Tibial artery (tissue), 4 donors: ENCODE measurements around the gene MTFP1.

Experiments used
- DNase-seq, 2 donors: peaks; one replicate each; pipeline ENCODE4 v3.0.0-alpha.2; 2019
- H3K27ac ChIP-seq, 2 donors: fragments of 200-600 bp; sonication (generic) in 1 of 2; 1 replicate in 1 of 2; 2 replicates in 1 of 2; pipeline ENCODE4 v1.5.1; 2018 to 2019; ENCODE audit warnings: mild to moderate bottlenecking in 1 of 2
- H3K27me3 ChIP-seq, 2 donors: fragments of 200-600 bp; sonication (generic) in 1 of 2; one replicate each; pipeline versions ENCODE4 v1.5.1 to v1.6.0; 2016 to 2019
- H3K36me3 ChIP-seq, 3 donors: fragments of 200-600 bp; sonication (generic) in 2 of 3; one replicate each; pipeline ENCODE4 v1.5.1; 2016 to 2019; ENCODE audit warnings: mild to moderate bottlenecking in 2 of 3
- H3K4me1 ChIP-seq, 4 donors: fragments of 200-600 bp; sonication (generic) in 2 of 4; 1 replicate in 3 of 4; 2 replicates in 1 of 4; pipeline ENCODE4 v1.5.1; 2016 to 2019
- H3K4me3 ChIP-seq, 2 donors: fragments of 200-600 bp; sonication (generic) in 1 of 2; 1 replicate in 1 of 2; 2 replicates in 1 of 2; pipeline ENCODE4 v1.5.1; 2018 to 2019; ENCODE audit warnings: mild to moderate bottlenecking in 2 of 2
- H3K9me3 ChIP-seq, 3 donors: fragments of 200-600 bp; sonication (generic) in 1 of 3; one replicate each; pipeline ENCODE4 v1.5.1; 2016 to 2019
- CTCF ChIP-seq, 2 experiments: fragments of 200-600 bp in 1 of 2; fragments of 450-650 bp in 1 of 2; IDR thresholded peaks; one replicate each; pipeline ENCODE4 v1.5.1; 2017 to 2019; ENCODE audit warnings: antibody characterized with exemption in 2 of 2, mild to moderate bottlenecking in 1 of 2, moderate library complexity in 1 of 2
- intact Hi-C: fragments of 100-400 bp; cut with DNase I; formaldehyde crosslinking; loops from one replicate; pipeline ENCODE4 v1.15.0; 2023; ENCODE audit warnings: low total_unique reads

MTFP1 gene

GRCh38 chr22:30404307-30404706 lies 21.3 kb upstream of the MTFP1 start:
- Histone ChIP-seq H3K4me1 (peaks cover 0 to 9% (median 3%) of the 10 kb centered on the region in 4 donors), H3K4me3 (no peak overlapping the region), H3K27ac (no peak overlapping the region), H3K27me3 (no peaks in the 10 kb centered on the region), H3K36me3 (peaks cover 0 to 29% (median 12%) of the 10 kb centered on the region in 3 donors), H3K9me3 (no peaks in the 10 kb centered on the region)
- no peak for TF ChIP-seq CTCF (IDR thresholded peaks at IDR 0.05)
- no peak for DNase-seq
- intact Hi-C loops = no loop called here

- H3K9me3 ChIP-seq = no peaks in the 10 kb centered on the region
- H3K4me3 ChIP-seq = no peak overlapping the region
- H3K4me1 ChIP-seq = peaks cover 0 to 9% (median 3%) of the 10 kb centered on the region in 4 donors
- H3K27ac ChIP-seq = no peak overlapping the region
- peaks cover 0 to 44% (median 23%) of the 10 kb centered on the region in 3 donors for H3K36me3 ChIP-seq
- H3K27me3 ChIP-seq = no peaks in the 10 kb centered on the region
- intact Hi-C loops = no loop called here
- no peak for TF ChIP-seq CTCF (IDR thresholded peaks at IDR 0.05)
- DNase-seq = no peak
Measured at GRCh38 chr22:30405731-30406130, 19.8 kb upstream of the MTFP1 start.

- Histone ChIP-seq H3K9me3 (no peaks in the 10 kb centered on the region), H3K27ac (no peak overlapping the region), H3K4me1 (peaks cover 0 to 9% (median 3%) of the 10 kb centered on the region in 4 donors), H3K36me3 (peaks cover 0 to 50% (median 27%) of the 10 kb centered on the region in 3 donors), H3K4me3 (no peak overlapping the region), H3K27me3 (no peaks in the 10 kb centered on the region)
- TF ChIP-seq CTCF (IDR thresholded peaks at IDR 0.05) = no peak
- DNase-seq = no peak
- intact Hi-C loops = no loop called here
Measured at GRCh38 chr22:30406400-30406799, 19.2 kb upstream of the MTFP1 start.

GRCh38 chr22:30408388-30409102 lies 17.0 kb upstream of the MTFP1 start:
- Histone ChIP-seq H3K4me1 (no peaks in the 10 kb centered on the region), H3K36me3 (peaks cover 0 to 62% (median 27%) of the 10 kb centered on the region in 3 donors)
- intact Hi-C loops = no loop called here

GRCh38 chr22:30411780-30412179 lies 13.8 kb upstream of the MTFP1 start:
- Histone ChIP-seq H3K4me1 (peaks cover 0 to 3% (median 0%) of the 10 kb centered on the region in 4 donors), H3K27me3 (no peaks in the 10 kb centered on the region), H3K27ac (no peak overlapping the region), H3K4me3 (no peak overlapping the region), H3K9me3 (no peaks in the 10 kb centered on the region), H3K36me3 (peaks cover 12 to 89% (median 50%) of the 10 kb centered on the region in 3 donors)
- TF ChIP-seq CTCF (IDR thresholded peaks at IDR 0.05) = no peak
- DNase-seq = no peak
- intact Hi-C loops = no loop called here

More at GRCh38 chr22:30408388-30409102, 17.0 kb upstream of the MTFP1 start:
- Histone ChIP-seq H3K27ac (no peak overlapping the region), H3K4me3 (no peak overlapping the region), H3K27me3 (no peaks in the 10 kb centered on the region), H3K9me3 (no peaks in the 10 kb centered on the region)
- no peak for TF ChIP-seq CTCF (IDR thresholded peaks at IDR 0.05)
- no peak for DNase-seq
